HFFc6 (cell line): ENCODE data around the gene MEIOC. TPM values are rescaled to one million over a fixed set of nuclear protein-coding genes. Genes with fewer than 3 reads are reported as not detected.
A peak's percentile ranks its signal among the peaks of the same experiment; 100 is the strongest.
"Not testable (repeated sequence)": the region's sequence is repeated elsewhere in the genome, so short reads cannot be mapped to it uniquely, and the experiment has no call there.

Experiments used
- DNase-seq: peaks from one replicate; pipeline ENCODE4 v3.0.0-alpha.2; 2018
- H3K27ac Mint-ChIP-seq: 2 replicates; pipeline ENCODE4 v1.8.0; 2020; ENCODE audit warnings: mild to moderate bottlenecking, mixed read lengths
- H3K27me3 Mint-ChIP-seq: 2 replicates; pipeline ENCODE4 v1.8.0; 2021; ENCODE audit warnings: mild to moderate bottlenecking, moderate library complexity, mixed read lengths; ENCODE audit not compliant: insufficient read depth
- H3K36me3 Mint-ChIP-seq: 2 replicates; pipeline ENCODE4 v1.8.0; 2021; ENCODE audit warnings: low read depth, mixed read lengths
- H3K4me1 Mint-ChIP-seq: 2 replicates; pipeline ENCODE4 v1.8.0; 2020; ENCODE audit warnings: low read depth, mixed read lengths
- H3K4me3 Mint-ChIP-seq: 2 replicates; pipeline ENCODE4 v1.8.0; 2020; ENCODE audit warnings: mild to moderate bottlenecking, moderate library complexity, mixed read lengths
- H3K9me3 Mint-ChIP-seq: 2 replicates; pipeline ENCODE4 v1.8.0; 2020; ENCODE audit warnings: mild to moderate bottlenecking, mixed read lengths
- CTCF ChIP-seq: fragments of 200-600 bp; sonication (generic); IDR thresholded peaks from 2 replicates; pipeline ENCODE4 v1.5.0; 2021; ENCODE audit warnings: antibody characterized with exemption, mild to moderate bottlenecking
- total RNA-seq, 6 experiments: library from RNA; stranded (reverse); fragmentation: NEBNext Ultra II Directional; extraction: Animal tissue kit (Norgen Biotek cat#: 25700); gene quantifications; 2 replicates in 1 of 6; 3 replicates in 5 of 6; pipeline ENCODE4 v1.2.3, GENCODE V29; 2021

Gene MEIOC
- total RNA-seq, 6 experiments from 2014 or later, result 0.09 to 0.14 TPM; not detected in 4

GRCh38 chr17:44690746-44691306, 34.6 kb downstream of the MEIOC start:
- not testable (repeated sequence) for H3K27me3 Mint-ChIP-seq, H3K9me3 Mint-ChIP-seq, DNase-seq, H3K36me3 Mint-ChIP-seq
- TF ChIP-seq CTCF, result peak; percentile 58
- H3K4me1 Mint-ChIP-seq, result peaks cover 17% of the 10 kb centered on the region
- peak overlapping the region; percentile 98 for H3K27ac Mint-ChIP-seq
- H3K4me3 Mint-ChIP-seq, result peak overlapping the region; percentile 57

- H3K27me3 Mint-ChIP-seq, result 0 out of 2 replicates have a peak, but pooled peaks cover 2% of the 10 kb centered on the region
- no peak for DNase-seq
- no peak overlapping the region for H3K4me3 Mint-ChIP-seq
- TF ChIP-seq CTCF, result no peak
- no peak overlapping the region for H3K27ac Mint-ChIP-seq
- H3K4me1 Mint-ChIP-seq, result peaks cover 14% of the 10 kb centered on the region
- no peaks in the 10 kb centered on the region for H3K36me3 Mint-ChIP-seq
- H3K9me3 Mint-ChIP-seq, result no peaks in the 10 kb centered on the region
Measured at GRCh38 chr17:44693609-44694008, 37.3 kb downstream of the MEIOC start.

GRCh38 chr17:44700288-44700687, 44.0 kb downstream of the MEIOC start:
- H3K27me3 Mint-ChIP-seq, H3K4me3 Mint-ChIP-seq, H3K4me1 Mint-ChIP-seq, DNase-seq, H3K27ac Mint-ChIP-seq, H3K36me3 Mint-ChIP-seq, H3K9me3 Mint-ChIP-seq: not testable (repeated sequence)

GRCh38 chr17:44707755-44708400, 51.6 kb downstream of the MEIOC start:
- Mint-ChIP-seq H3K27ac (no peak overlapping the region), H3K4me3 (no peak overlapping the region), H3K27me3 (peaks cover 1% of the 10 kb centered on the region), H3K4me1 (no peaks in the 10 kb centered on the region), H3K9me3 (no peaks in the 10 kb centered on the region), H3K36me3 (no peaks in the 10 kb centered on the region)
- TF ChIP-seq CTCF, result no peak
- DNase-seq, result no peak

- TF ChIP-seq CTCF, result no peak
- H3K4me3 Mint-ChIP-seq, result no peak within 1 kb of the TSS
- H3K9me3 Mint-ChIP-seq, result no peaks in the 10 kb centered on the region
- no peaks in the 10 kb centered on the region for H3K36me3 Mint-ChIP-seq
- H3K27me3 Mint-ChIP-seq, result no peaks in the 10 kb centered on the region; the same call in 1 of the 2 replicates
- peak; percentile 90 for DNase-seq
- no peaks in the 10 kb centered on the region for H3K4me1 Mint-ChIP-seq
- no peak within 1 kb of the TSS; the same call in 1 of the 2 replicates for H3K27ac Mint-ChIP-seq
Measured at GRCh38 chr17:44708401-44709263, 52.4 kb downstream of the MEIOC start, which contains the start of gene DBF4B. Gene DBF4B, plus strand, starts transcription at chr17:44708665. Its CDS starts 156 bp downstream, at chr17:44708821.
